Astrocyte of the spinal cord (primary cell): ENCODE results near the gene NDST4.
"Not testable (repeated sequence)": the region's sequence is repeated elsewhere in the genome, so short reads cannot be mapped to it uniquely, and the experiment has no call there.

ENCODE experiments used
- DNase-seq: peaks from one replicate; pipeline ENCODE4 v3.0.0; 2011; ENCODE audit warnings: low read depth, low spot score
- H3K4me3 ChIP-seq: 2 replicates; pipeline ENCODE4 v1.5.1; 2011; ENCODE audit warnings: low read depth, mild to moderate bottlenecking, low read length, moderate library complexity
- CTCF ChIP-seq: IDR thresholded peaks from 2 replicates; pipeline ENCODE4 v1.5.1; 2012; ENCODE audit warnings: low read depth, mild to moderate bottlenecking, low read length, inconsistent platforms
- in situ Hi-C: cut with HindIII; loops from 2 replicates; pipeline ENCODE4 v1.10.0; 2017; ENCODE audit warnings: low sequenced_read_pairs

NDST4 gene

GRCh38 chr4:114980932-114981708, 132.3 kb downstream of the NDST4 start:
- in situ Hi-C loops: no loop called here

GRCh38 chr4:114980399-114980798, 133.0 kb downstream of the NDST4 start:
- in situ Hi-C loops, DNase-seq, H3K4me3 ChIP-seq: not testable (repeated sequence)

More at GRCh38 chr4:114980932-114981708, 132.3 kb downstream of the NDST4 start:
- DNase-seq: no peak
- no peak overlapping the region for H3K4me3 ChIP-seq
- no peak for TF ChIP-seq CTCF

DNA sequence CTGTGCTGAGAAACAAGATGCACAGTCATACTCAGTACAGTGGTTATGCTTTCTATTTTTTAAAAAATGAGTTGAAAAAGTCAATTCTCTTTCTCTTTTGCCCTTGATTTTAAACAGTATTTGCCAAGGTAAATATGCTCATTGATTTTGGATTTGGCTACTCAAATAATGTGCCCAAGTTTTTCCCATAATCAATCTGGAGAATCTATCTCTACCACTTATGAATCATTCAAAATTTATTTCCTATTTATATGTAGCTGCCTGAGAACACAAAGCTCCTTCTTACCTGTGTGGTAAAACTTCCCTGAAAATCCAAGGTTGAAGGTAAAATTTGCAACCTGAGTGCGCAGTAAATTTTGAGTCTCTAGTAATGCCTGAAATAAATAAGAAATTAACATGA, 136.5 kb downstream of the NDST4 start:
- no peak for TF ChIP-seq CTCF
- DNase-seq: no peak
- in situ Hi-C loops: no loop called here
- H3K4me3 ChIP-seq: no peak overlapping the region

DNA sequence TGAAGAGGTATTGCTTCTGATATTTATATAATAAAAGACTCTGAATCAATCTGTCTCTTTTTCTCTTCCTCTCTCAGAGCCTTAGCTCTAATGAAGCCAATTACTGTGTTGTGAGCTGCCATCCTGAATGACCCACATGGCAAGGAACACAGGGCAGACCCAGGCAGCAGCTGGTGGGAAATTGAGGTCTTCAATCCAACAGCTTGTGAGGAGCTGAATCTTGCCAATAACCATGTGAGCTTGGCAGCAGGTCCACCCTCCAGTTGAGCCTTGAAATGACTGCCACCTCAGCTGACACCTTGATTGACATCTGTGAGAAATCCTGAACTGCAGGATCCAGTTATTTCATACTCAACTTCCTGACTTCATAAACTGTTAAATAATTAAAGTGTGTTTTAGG, 149.4 kb downstream of the NDST4 start:
- in situ Hi-C loops: no loop called here
- DNase-seq: no peak
- H3K4me3 ChIP-seq: no peak overlapping the region
- TF ChIP-seq CTCF: no peak

GRCh38 chr4:114945616-114946015, 167.8 kb downstream of the NDST4 start:
- TF ChIP-seq CTCF: no peak
- in situ Hi-C loops: no loop called here
- no peak for DNase-seq
- H3K4me3 ChIP-seq: no peak overlapping the region

DNA sequence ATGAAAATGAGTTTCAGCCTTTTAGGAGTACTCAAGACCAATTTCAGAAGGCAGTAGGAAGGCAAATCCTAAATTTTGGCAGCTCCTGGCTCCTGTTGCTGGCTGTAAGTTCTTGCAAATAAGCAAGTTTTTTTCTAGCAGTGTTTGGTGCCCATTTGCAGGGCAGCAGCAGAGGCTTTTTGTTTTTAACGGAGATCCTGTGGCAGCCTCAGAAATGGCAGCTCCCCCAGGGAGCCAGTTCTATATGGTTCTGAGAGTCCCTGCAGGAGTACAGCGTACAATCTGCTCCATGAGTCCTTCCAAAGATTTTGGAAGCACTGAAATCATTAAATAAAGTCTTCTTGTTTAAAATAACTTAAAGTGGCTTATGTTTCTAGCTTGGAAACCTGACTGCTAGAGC, 171.9 kb downstream of the NDST4 start:
- in situ Hi-C loops: no loop called here
- TF ChIP-seq CTCF: no peak
- no peak overlapping the region for H3K4me3 ChIP-seq
- no peak for DNase-seq

GRCh38 chr4:114927881-114928280, 185.5 kb downstream of the NDST4 start:
- in situ Hi-C loops: no loop called here
- TF ChIP-seq CTCF: no peak
- no peak for DNase-seq
- H3K4me3 ChIP-seq: no peak overlapping the region
